ENCODE measurements around the gene MARCHF5. TPM values are rescaled to one million over a fixed set of nuclear protein-coding genes. Genes with fewer than 3 reads are reported as not detected.
"Not testable (repeated sequence)": the region's sequence is repeated elsewhere in the genome, so short reads cannot be mapped to it uniquely, and the experiment has no call there.

Gene MARCHF5
- total RNA-seq, 6 donors from 2014 or later, result 8.4 to 56.5 (median 22.6) TPM

DNA sequence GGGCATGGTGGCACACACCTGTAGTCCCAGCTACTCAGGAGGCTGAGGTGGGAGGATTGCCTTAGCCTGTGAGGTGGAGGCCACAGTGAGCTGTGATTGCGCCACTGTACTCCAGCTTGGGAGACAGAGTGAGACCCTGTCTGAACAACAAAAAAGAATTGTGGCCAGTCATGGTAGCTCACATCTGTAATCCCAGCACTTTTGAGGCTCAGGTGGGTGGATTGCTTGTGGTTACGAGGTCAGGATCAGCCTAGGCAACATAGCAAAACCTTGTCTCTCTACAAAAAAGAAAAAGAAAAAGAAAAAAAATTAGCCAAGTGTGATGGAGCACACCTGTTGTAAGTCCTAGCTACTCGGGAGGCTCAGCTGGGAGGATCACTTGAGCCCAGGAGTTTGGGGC, 22.8 kb downstream of the MARCHF5 start:
- H3K9me3 ChIP-seq, result no peaks in the 10 kb centered on the region
- DNase-seq (no peak), ATAC-seq (ENCODE audit: low FRiP score in 2 of 2) (no peak)
- 92 to 94% methylated on average over 3 of the region's 3 CpGs for WGBS, 2 donors
- no peak overlapping the region for H3K27ac ChIP-seq
- H3K27me3 ChIP-seq, result no peaks in the 10 kb centered on the region
- no peak overlapping the region for H3K4me3 ChIP-seq
- peaks cover 0 to 37% (median 5%) of the 10 kb centered on the region in 4 donors for H3K36me3 ChIP-seq
- TF ChIP-seq EP300 (IDR thresholded peaks at IDR 0.05) (no peak), POLR2AphosphoS5 (IDR thresholded peaks at IDR 0.05) (no peak), POLR2A (IDR thresholded peaks at IDR 0.05) (no peak)
- TF ChIP-seq, protein P1, sequence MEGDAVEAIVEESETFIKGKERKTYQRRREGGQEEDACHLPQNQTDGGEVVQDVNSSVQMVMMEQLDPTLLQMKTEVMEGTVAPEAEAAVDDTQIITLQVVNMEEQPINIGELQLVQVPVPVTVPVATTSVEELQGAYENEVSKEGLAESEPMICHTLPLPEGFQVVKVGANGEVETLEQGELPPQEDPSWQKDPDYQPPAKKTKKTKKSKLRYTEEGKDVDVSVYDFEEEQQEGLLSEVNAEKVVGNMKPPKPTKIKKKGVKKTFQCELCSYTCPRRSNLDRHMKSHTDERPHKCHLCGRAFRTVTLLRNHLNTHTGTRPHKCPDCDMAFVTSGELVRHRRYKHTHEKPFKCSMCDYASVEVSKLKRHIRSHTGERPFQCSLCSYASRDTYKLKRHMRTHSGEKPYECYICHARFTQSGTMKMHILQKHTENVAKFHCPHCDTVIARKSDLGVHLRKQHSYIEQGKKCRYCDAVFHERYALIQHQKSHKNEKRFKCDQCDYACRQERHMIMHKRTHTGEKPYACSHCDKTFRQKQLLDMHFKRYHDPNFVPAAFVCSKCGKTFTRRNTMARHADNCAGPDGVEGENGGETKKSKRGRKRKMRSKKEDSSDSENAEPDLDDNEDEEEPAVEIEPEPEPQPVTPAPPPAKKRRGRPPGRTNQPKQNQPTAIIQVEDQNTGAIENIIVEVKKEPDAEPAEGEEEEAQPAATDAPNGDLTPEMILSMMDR (IDR thresholded peaks at IDR 0.05), result no peak
- no peaks in the 10 kb centered on the region for H3K4me1 ChIP-seq

DNA sequence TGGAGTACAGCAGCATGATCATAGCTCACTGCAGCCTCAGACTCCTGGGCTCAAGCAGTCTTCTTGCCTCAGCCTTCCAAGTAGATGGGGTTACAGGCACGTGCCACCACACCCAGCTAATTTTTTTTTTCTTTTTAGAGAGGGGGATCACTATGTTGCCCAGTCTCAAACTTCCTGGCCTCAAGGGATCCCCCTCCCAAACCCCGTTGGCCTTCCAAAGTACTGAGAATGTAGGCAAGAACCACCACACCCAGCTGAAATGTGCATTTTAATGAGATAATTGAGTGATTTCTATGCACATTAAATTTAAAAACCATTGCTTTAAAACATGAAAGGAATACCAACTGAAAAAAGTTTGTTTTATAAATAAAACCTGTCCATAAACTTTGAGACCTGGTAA, 25.6 kb downstream of the MARCHF5 start:
- DNase-seq, result no peak
- peaks cover 0 to 31% (median 5%) of the 10 kb centered on the region in 4 donors for H3K36me3 ChIP-seq
- H3K9me3 ChIP-seq, result no peaks in the 10 kb centered on the region
- H3K27ac ChIP-seq, result no peak overlapping the region
- H3K27me3 ChIP-seq, result no peaks in the 10 kb centered on the region
- no peak for TF ChIP-seq POLR2AphosphoS5 (IDR thresholded peaks at IDR 0.05)
- no peak for TF ChIP-seq POLR2A (IDR thresholded peaks at IDR 0.05)
- no peaks in the 10 kb centered on the region for H3K4me1 ChIP-seq
- no peak for ATAC-seq (ENCODE audit: low FRiP score in 2 of 2)
- 91 to 100% methylated on average over 2 of the region's 2 CpGs for WGBS, 2 donors
- no peak overlapping the region for H3K4me3 ChIP-seq

DNA sequence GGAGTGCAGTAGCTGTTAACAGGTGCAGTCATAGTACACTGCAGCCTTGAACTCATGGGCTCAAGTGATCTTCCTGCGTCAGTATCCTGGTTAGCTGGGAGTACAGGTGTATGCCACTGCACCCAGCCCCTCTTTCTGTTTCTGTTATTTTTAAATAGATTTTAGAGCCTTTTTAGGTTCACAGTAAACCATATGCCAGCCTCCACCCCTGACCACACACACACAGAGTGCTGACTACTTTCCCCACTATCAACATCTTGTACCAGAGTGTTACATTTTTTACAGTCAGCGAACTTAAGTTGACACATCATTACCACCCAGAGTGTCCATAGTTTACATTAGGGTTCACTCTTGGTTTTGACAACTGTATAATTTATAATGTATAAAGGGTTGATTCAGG, 32.1 kb downstream of the MARCHF5 start:
- Histone ChIP-seq H3K36me3 (peaks cover 0 to 6% (median 2%) of the 10 kb centered on the region in 4 donors), H3K27ac (no peak overlapping the region), H3K27me3 (no peaks in the 10 kb centered on the region), H3K4me3 (no peak overlapping the region), H3K4me1 (no peaks in the 10 kb centered on the region), H3K9me3 (no peaks in the 10 kb centered on the region)
- TF ChIP-seq EP300 (IDR thresholded peaks at IDR 0.05), result no peak
- no peak for TF ChIP-seq POLR2AphosphoS5 (IDR thresholded peaks at IDR 0.05)
- TF ChIP-seq POLR2A (IDR thresholded peaks at IDR 0.05), result no peak
- TF ChIP-seq, protein P1 (IDR thresholded peaks at IDR 0.05), result no peak
- ATAC-seq (ENCODE audit: low FRiP score in 2 of 2), result no peak
- 86 to 91% methylated on average over 2 of the region's 2 CpGs for WGBS, 2 donors
- no peak for DNase-seq

DNA sequence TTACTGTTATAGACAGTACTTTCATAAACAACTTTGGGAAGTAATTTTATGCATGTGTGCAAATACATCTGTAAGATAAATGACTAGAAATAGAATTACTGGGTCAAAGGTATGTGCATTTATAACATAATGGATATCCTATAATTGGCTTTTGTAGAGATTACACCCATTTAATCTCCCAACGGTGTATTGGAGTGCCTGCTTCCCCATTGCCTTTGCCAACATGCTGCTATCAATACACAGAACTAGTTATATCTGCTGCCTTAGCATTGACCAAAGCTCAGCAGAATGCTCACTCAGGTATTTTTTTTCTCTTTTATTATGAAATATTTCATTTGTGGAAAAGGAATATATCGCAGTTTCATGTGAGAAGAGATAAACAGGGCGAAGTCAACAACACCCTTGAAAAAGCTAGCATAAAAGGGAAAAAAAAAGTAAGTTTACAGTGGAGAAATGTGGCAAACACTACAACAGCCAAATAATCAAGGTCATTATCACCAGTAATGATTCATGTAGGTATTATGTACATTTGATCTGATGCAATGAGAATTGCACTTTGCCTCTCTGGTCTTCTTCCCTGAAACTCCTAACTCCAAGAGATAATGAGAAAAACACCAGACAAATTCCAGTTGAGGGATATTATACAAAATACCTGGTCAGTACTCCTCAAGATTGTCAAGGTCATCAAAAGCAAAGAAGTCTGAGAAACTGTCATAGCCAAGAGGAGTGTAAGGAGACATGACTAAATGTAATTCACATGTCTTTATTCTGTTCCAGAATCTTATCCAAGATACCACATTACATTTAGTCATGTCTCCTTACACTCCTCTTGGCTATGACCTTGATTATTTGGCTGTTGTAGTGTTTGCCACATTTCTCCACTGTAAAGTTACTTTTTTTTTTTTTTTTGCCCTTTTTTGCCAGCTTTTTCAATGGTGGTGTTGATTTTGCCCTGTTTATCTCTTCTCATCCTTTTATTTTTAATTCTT, 36.8 kb downstream of the MARCHF5 start:
- ATAC-seq (ENCODE audit: low FRiP score in 2 of 2), result no peak
- no peak overlapping the region for H3K27ac ChIP-seq

DNA sequence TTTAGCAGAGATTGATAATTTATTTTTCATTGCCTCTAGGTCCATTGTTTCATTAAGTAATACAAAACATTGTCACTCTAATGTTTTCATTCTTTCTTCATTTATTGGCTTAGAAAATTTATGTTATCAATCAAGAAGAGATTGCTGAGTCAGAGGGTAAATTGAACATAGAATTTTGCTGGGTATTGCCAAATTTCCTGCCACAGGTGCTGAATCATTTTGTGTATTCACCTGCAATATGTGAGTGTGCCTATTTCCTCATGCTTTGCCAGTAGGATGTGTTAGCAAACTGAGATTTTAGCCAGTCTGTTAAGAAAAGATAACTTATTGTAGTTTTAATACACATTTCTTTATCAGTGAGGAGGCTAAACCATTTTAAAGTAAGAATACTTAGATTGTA, 38.0 kb downstream of the MARCHF5 start:
- DNase-seq (no peak), ATAC-seq (ENCODE audit: low FRiP score in 2 of 2) (no peak)
- Histone ChIP-seq H3K4me3 (no peak overlapping the region), H3K4me1 (peaks cover 0 to 7% (median 0%) of the 10 kb centered on the region in 4 donors), H3K27ac (no peak overlapping the region), H3K9me3 (no peaks in the 10 kb centered on the region), H3K36me3 (no peaks in the 10 kb centered on the region), H3K27me3 (no peaks in the 10 kb centered on the region)
- TF ChIP-seq, protein P1 (IDR thresholded peaks at IDR 0.05), result no peak
- no peak for TF ChIP-seq POLR2AphosphoS5 (IDR thresholded peaks at IDR 0.05)
- no peak for TF ChIP-seq EP300 (IDR thresholded peaks at IDR 0.05)
- TF ChIP-seq POLR2A (IDR thresholded peaks at IDR 0.05), result no peak

More for the DNA sequence above, 36.8 kb downstream of the MARCHF5 start:
- Histone ChIP-seq H3K4me1 (peaks cover 0 to 7% (median 0%) of the 10 kb centered on the region in 4 donors), H3K9me3 (no peaks in the 10 kb centered on the region), H3K4me3 (no peak overlapping the region), H3K27me3 (no peaks in the 10 kb centered on the region), H3K36me3 (no peaks in the 10 kb centered on the region)
- DNase-seq, result no peak
- TF ChIP-seq POLR2AphosphoS5 (IDR thresholded peaks at IDR 0.05) (no peak), EP300 (IDR thresholded peaks at IDR 0.05) (no peak), POLR2A (IDR thresholded peaks at IDR 0.05) (no peak)
- TF ChIP-seq, protein P1 (IDR thresholded peaks at IDR 0.05), result no peak
- WGBS, 2 donors, result 95 to 97% methylated on average over 3 of the region's 3 CpGs

DNA sequence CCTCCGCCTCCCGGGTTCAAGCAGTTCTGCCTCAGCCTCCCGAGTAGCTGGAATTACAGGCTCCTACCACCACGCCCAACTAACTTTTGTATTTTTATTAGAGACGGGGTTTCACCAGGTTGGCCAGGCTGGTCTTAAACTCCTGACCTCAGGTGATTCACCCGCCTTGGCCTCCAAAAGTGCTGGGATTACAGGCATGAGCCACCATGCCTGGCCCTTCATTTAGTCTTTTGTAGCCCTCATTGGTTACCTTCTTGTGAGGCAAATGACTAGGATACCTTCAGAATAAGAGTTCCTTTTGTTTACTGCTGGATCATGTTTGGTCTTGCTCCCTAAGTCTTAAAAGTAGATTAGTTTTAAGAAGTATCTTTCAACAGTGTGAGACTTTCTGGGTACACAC, 39.0 kb downstream of the MARCHF5 start:
- not testable (repeated sequence) for H3K4me1 ChIP-seq; H3K27ac ChIP-seq; H3K36me3 ChIP-seq; DNase-seq; H3K9me3 ChIP-seq; H3K4me3 ChIP-seq; ATAC-seq (ENCODE audit: low FRiP score in 2 of 2); H3K27me3 ChIP-seq
- 77 to 97% methylated on average over 6 of the region's 6 CpGs for WGBS, 2 donors
